Measurements from ENCODE around the gene ABCC9.
"Not testable (repeated sequence)": the region's sequence is repeated elsewhere in the genome, so short reads cannot be mapped to it uniquely, and the experiment has no call there.

The ABCC9 gene

GRCh38 chr12:21815306-21816062 lies 125.7 kb downstream of the ABCC9 start:
- DNase-seq (ENCODE audit: low read depth, low spot score): no peak

DNA sequence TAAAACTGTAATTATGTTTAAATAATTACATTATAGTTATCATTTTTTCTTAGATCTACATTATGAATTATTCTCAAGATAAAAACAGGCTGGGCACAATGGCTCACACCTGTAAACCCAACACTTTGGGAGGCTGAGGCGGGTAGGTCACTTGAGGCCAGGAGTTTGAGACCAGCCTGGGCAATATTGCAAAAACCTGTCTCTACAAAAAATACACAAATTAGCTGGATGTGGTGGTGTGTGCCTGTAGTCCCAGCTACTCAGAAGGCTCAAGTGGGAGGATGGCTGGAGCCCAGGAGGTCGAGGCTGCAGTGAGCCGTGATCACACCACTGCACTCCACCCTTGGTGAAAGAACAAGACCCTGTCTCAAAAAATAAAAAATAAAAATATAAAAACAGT lies 126.4 kb downstream of the ABCC9 start:
- DNase-seq (ENCODE audit: low read depth, low spot score): no peak

DNA sequence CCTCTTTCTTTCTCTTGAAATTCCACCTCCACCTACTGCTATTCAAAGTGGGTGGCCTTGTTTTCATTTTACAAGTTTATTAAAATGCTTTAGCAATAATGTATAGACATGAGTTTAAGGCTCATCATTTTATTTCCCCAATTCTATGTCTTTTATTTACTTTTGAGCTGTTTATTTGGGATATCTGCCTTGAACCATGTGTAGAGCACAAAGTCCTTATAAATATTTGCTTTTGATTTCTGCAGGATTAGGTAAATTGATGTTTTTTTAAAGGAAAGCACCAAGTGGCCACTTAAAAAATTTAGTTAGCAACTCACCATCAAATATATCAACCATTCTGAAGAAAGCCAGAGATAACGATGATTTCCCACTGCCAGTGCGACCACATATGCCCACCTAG lies 126.9 kb downstream of the ABCC9 start:
- DNase-seq (ENCODE audit: low read depth, low spot score): no peak

DNA sequence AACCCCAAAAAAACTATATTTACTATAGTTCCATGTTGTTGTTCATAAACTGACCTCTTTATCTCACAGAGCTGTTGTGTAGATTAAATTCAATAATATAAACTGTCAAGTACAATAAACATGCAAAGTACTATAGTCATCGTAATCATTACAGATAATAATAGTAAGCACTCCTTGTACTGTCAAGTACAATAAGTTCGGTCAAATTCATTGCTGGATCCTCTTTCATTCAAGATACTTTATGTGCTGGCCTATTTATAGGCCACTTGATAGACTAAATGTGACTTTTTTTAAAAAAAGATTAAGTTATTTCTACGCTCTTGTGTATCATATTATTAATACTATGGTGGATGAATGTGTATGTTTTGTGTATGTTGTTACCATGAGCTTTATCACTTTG lies 127.5 kb downstream of the ABCC9 start:
- DNase-seq (ENCODE audit: low read depth, low spot score): no peak

DNA sequence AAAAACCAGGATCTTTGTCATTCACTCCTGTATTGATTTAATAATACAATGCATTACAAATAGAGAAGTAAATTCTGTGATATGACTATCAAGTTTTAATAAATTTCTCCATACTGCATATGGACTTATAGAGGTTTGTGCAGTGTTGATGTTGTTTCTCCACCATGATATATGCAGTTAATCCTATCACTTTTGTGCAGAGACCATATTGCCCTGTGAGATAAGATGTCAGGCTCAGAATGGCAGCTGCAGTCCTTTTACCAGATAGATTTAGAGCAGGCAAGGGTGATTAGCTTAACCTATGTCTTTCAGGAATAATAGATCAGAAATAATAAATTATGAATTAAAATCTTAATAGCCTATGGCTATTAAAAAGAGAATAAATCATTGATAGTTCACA lies 128.1 kb downstream of the ABCC9 start:
- no peak for DNase-seq (ENCODE audit: low read depth, low spot score)

GRCh38 chr12:21812340-21812739 lies 128.9 kb downstream of the ABCC9 start:
- not testable (repeated sequence) for DNase-seq (ENCODE audit: low read depth, low spot score)

DNA sequence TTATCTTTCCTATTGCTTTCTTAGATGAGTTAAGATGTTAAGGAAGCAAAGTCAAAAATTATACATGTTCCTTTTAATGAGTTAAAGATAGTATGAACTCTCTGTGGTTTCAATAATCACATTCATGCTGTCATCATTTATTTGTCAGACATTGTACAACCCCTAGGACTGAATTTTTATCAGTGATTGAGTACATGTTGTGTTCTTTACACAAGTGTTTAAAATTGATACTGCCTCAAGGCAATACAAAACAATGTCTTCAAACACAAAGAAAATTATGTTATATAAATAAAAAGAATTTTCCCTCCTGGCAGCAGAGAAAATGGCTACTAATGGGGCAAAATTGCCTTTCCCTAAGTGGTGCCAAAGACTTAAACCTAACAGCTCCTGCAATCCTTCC lies 132.1 kb downstream of the ABCC9 start:
- no peak for DNase-seq (ENCODE audit: low read depth, low spot score)

DNA sequence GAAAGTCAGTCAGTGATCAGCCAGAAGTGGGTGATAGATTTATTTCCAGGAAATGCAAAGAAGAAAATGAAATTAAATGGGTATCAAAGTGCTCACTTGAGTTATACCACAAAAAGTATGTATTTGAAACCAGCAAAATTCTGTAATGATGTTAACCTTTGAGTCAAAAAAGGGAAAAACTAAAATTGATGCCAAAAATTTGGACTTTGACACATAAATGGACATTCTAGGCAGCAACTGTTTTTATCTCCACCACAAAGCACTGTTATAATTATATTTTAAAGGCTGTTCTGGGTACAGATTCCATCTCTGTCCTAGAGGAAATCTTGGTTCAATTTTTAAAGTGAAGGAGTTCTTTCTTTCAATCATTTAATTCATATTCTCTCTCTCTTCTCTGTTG lies 135.0 kb downstream of the ABCC9 start:
- DNase-seq (ENCODE audit: low read depth, low spot score): no peak

DNA sequence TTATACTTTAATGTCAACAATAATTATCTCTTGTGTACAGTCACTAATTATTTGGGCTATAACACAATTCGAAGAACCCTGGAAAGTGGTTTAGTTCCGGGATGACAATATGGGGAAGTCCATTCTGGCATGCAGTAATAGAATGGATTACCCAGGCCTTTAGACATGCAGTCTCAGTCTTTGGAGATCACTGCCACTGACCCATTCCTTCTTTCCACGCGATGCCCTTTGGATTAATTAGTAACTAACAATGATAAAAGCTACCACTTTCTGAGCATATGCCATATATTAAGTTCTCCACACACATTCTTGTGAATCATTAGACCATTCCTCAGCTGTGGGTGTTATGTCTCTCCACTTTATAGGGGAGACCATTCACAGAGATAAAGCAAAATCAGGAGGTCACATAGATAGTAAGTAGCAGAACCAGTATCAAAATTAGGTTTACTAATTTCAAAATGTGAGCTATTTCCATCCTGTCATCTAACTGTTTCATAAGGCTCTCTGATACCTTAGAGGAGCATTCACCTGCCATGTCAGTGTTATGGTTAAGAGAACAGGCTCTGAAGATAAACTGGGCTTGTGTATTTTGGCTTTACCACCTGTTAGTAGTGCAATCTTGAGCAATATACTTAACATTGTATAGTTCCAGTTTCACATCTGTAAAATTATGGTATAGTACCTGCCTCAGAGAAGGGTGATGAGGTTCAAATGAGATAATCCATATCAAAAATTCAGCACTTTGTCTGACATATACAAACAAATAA lies 139.5 kb downstream of the ABCC9 start:
- DNase-seq (ENCODE audit: low read depth, low spot score): no peak

- no peak for DNase-seq (ENCODE audit: low read depth, low spot score)
Observed at GRCh38 chr12:21800011-21800410, 141.2 kb downstream of the ABCC9 start.

DNA sequence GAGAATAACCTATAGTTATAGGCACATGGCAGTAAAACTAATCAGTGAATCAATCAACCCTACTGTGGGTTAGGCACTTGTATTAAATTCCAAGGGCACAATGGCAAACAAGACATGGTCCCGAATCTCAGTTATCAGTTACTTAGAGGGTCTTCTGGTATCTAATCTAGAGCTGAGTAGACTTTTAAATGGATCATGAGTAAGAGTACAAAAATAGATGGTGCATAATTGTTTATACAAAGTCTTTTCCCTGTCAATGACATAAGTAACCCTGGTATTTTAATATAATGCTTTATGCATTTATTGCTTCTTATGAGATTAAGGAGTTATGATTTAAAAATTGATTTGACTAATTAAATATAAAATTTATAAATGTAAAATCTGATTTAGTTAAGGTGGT lies 143.7 kb downstream of the ABCC9 start:
- DNase-seq (ENCODE audit: low read depth, low spot score): no peak

DNA sequence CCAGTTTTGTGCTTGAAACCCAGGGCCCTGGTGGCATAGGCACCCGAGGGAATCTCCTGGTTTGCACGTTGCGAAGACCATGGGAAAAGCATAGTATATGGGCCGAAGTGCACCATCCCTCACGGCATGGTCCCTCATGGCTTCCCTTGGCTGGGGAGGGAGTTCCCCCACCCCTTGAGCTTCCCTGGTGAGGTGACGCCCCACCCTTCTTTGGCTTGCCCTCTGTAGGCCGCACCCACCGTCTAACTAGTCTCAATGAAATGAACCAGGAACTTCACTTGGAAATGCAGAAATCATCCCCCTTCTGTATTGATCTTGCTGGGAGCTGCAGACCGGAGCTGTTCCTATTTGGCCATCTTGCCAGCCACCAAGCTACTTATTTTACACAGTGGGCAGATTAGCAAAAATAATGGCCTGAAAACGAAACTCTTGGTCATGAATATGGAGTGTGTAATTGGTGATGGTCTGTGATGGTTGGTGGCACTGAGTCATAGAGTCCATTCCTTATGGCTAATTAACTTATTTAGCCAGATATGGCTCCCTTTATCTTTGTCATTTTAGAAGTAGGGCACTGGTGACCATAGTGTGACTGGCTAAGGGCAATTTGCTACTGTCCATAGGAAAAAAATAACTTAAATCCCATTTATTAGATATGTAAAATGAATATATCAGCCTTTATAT lies 145.4 kb downstream of the ABCC9 start:
- DNase-seq (ENCODE audit: low read depth, low spot score): no peak

GRCh38 chr12:21794807-21795595 lies 146.2 kb downstream of the ABCC9 start:
- not testable (repeated sequence) for DNase-seq (ENCODE audit: low read depth, low spot score)

DNA sequence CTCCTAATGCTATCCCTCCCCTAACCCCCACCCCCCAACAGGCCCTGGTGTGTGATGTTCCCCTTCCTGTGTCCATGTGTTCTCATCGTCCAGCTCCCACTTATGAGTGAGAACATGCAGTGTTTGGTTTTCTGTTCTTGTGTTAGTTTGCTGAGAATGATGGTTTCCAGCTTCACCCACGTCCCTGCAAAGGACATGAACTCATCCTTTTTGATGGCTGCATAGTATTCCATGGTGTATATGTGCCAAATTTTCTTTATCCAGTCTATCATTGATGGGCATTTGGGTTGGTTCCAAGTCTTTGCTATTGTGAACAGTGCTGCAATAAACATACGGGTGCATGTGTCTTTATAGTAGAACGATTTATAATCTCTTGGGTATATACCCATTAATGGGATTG lies 151.5 kb downstream of the ABCC9 start:
- not testable (repeated sequence) for DNase-seq (ENCODE audit: low read depth, low spot score)

- no peak for DNase-seq (ENCODE audit: low read depth, low spot score)
Observed at GRCh38 chr12:21788089-21788983, 152.9 kb downstream of the ABCC9 start.

DNA sequence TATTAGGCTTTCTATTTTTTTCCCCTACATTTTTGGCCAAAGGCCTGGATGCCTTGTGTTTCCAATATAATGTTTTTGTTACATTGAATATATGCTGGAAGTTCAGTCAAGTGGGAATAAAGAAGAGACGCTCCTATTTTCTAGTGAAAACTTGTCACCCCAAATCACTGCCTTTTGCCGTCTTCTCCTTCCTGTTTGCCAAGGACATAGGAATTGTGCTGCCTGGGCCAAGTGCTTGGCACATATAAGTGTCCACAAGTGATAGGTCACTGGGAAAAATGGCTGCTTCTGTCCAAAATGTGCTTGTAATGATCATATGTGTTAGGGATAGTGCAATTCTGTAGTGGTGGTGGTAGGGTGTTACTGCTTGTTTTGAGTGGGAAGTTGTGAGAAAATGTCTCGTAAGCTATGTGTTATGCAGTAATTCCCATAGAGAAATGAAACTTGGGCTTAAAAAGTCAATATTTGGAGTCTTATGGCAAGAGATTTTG lies 155.1 kb downstream of the ABCC9 start:
- no peak for DNase-seq (ENCODE audit: low read depth, low spot score)

DNA sequence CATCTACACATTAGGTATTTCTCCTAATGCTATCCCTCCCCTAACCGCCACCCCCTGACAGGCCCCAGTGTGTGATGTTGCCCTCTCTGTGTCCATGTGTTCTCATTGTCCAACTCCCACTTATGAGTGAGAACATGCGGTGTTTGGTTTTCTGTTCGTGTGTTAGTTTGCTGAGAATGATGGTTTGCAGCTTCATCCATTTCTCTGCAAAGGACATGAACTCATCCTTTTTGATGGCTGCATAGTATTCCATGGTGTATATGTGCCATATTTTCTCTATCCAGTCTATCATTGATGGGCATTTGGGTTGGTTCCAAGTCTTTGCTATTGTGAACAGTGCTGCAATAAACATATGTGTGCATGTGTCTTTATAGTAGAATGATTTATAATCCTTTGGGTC lies 158.5 kb downstream of the ABCC9 start:
- DNase-seq (ENCODE audit: low read depth, low spot score): not testable (repeated sequence)

DNA sequence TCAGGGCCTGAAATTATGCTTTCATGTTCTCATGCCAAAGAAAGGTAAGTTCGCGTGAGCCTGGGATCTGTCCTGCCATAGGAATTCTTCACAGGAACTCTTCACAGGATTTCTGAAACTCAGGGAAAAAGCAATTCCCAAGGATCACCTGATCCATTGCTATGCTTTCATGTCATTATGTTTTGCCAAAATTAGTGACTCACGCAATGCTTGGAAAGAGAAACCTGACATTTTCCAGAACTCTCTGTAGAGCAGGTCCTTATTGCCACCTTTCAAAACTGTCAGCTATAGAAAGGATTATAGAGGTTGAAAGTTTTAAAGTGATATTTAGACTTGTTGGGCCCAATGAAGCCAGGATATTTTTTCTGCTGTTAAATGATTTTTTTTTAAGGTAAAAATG lies 160.4 kb downstream of the ABCC9 start:
- DNase-seq (ENCODE audit: low read depth, low spot score): no peak

DNA sequence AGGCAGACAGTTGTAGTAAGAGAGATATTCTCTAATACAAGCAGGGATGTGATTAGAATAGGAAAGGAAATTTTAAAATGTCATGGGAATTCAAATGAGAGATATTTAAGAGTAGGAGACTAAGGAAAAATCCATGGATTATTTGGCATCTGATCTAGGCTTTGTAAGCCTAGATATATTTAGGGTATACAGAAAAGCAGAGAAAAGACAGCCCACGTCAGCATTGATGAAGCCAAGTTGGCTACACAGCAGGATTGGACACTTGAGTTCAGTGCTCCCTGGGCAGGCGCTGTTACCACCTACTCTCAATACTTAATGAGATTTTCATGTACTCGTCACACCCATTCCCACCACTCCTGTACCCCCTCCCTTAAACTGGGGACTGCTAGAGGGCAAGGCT lies 165.1 kb downstream of the ABCC9 start:
- no peak for DNase-seq (ENCODE audit: low read depth, low spot score)

DNA sequence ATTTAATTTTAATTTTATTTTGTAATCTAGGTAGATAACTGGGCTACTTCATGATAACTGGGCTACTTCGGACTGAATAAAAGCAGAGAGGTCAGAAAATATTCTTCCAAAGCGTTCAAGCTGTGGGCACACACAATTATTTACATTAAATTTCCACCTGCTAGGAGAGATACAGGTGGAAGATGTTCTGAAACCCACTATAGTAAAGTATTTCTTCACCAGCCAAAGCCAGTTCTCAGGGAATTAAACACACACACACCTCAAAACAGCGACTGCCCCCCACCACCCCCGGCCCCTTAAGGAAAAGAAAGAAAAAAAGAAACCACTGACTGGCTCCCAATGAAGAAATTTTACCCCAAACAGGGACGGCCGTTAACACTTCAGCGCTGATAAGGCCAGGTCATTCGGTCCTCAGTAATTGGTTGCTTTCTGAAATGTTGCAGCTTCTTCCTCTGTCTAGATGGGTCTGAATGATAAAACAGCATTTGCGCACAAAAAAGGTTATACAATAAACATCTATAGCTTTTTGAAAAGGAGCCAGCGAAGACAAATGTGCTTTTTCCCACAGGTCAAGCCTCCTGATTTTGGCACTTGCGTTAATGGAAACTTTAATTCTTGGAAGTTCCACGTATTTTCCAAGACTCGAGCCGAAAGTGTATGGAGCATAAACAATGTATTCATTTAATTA lies 165.9 kb downstream of the ABCC9 start:
- no peak for DNase-seq (ENCODE audit: low read depth, low spot score)
